Measurements from ENCODE around the gene TMPRSS6.

- TF ChIP-seq, protein P1, sequence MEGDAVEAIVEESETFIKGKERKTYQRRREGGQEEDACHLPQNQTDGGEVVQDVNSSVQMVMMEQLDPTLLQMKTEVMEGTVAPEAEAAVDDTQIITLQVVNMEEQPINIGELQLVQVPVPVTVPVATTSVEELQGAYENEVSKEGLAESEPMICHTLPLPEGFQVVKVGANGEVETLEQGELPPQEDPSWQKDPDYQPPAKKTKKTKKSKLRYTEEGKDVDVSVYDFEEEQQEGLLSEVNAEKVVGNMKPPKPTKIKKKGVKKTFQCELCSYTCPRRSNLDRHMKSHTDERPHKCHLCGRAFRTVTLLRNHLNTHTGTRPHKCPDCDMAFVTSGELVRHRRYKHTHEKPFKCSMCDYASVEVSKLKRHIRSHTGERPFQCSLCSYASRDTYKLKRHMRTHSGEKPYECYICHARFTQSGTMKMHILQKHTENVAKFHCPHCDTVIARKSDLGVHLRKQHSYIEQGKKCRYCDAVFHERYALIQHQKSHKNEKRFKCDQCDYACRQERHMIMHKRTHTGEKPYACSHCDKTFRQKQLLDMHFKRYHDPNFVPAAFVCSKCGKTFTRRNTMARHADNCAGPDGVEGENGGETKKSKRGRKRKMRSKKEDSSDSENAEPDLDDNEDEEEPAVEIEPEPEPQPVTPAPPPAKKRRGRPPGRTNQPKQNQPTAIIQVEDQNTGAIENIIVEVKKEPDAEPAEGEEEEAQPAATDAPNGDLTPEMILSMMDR (IDR thresholded peaks at IDR 0.05; ENCODE audit: low read depth, low read length, poor library complexity, severe bottlenecking), result no peak
- no peak for TF ChIP-seq EZH2phosphoT487 (IDR thresholded peaks at IDR 0.05; ENCODE audit: borderline replicate concordance, low read length)
Measured at GRCh38 chr22:37064553-37064952, 45.0 kb downstream of the TMPRSS6 start.

Data from DOHH2 (cell line).